GM21390 (cell line): ENCODE measurements around the gene PLSCR4.
"Not testable (repeated sequence)": the region's sequence is repeated elsewhere in the genome, so short reads cannot be mapped to it uniquely, and the experiment has no call there.

Source experiments
- ATAC-seq: cut with Tn5 transposase; IDR thresholded peaks from one replicate; pipeline ENCODE4 v1.9.1; 2021; ENCODE audit not compliant: unreplicated experiment

PLSCR4 gene, protein sequence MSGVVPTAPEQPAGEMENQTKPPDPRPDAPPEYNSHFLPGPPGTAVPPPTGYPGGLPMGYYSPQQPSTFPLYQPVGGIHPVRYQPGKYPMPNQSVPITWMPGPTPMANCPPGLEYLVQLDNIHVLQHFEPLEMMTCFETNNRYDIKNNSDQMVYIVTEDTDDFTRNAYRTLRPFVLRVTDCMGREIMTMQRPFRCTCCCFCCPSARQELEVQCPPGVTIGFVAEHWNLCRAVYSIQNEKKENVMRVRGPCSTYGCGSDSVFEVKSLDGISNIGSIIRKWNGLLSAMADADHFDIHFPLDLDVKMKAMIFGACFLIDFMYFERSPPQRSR

GRCh38 chr3:146250449-146251382, at the start of gene PLSCR4:
Gene PLSCR4 (minus strand): TSS chr3:146251105. CDS start chr3:146222071, 29,034 bp downstream.
- peak; percentile 80 for ATAC-seq

- ATAC-seq, result not testable (repeated sequence)
Measured at GRCh38 chr3:146293401-146293800, 42.5 kb upstream of the PLSCR4 start.

DNA sequence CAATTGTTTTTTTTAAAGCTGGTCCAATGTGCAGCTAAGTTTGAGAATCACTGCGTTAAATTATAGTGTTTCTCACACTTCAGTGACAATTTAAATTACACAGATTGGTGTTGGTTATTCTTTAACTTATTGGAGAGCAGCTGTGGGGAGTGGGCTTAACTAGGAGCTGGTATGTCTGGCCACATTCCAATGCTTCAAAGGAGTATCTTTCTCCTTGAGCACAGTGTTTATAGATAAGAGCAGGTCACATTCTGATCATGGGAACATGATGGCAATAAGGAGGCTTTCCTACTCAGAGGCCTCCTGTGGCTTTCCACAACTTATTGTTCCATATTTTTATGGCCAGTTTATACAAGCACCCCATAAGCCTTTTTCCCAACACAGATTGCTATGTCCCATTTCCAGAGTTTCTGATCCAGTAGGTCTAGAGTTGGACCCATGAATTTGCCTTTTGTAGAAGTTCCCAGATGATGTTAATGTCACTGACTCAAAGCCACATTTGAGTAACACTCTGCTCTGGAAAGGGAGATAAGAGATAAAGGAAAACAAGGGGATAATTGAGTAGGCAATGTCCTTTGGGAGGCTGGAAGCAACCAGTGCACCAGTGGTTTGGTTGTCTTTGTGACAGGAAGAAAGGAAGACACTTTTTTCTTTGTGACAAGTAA, 33.0 kb upstream of the PLSCR4 start:
- ATAC-seq, result no peak

GRCh38 chr3:146280864-146281263, 30.0 kb upstream of the PLSCR4 start:
- ATAC-seq, result no peak

GRCh38 chr3:146279951-146280350, 29.0 kb upstream of the PLSCR4 start:
- no peak for ATAC-seq

GRCh38 chr3:146279013-146279412, 28.1 kb upstream of the PLSCR4 start:
- ATAC-seq, result no peak

GRCh38 chr3:146277953-146278631, 27.2 kb upstream of the PLSCR4 start:
- no peak for ATAC-seq

- ATAC-seq, result no peak
Measured at GRCh38 chr3:146275476-146275875, 24.6 kb upstream of the PLSCR4 start.

- ATAC-seq, result no peak
Measured at GRCh38 chr3:146274833-146275232, 23.9 kb upstream of the PLSCR4 start.

- no peak for ATAC-seq
Measured at GRCh38 chr3:146273721-146274407, 23.0 kb upstream of the PLSCR4 start.

DNA sequence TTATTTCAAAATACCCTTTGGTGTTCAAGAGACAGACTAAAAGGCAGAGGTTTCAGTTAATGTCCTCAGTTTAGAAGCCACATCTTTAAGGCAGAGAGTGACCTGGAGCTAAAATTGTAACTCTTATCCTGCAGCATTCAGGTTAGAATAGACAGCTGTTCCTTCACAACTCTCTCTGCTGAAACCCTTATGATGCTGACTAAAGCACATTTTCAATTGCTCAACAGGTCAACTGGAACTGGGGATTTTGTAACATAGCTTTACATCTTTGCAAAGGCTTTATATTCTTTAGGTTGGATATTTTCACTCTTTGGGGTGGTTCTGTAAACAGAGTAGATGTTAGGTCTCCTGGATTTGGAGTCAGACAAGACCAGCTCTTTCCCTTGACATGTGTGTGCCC, 20.3 kb upstream of the PLSCR4 start:
- ATAC-seq, result no peak

DNA sequence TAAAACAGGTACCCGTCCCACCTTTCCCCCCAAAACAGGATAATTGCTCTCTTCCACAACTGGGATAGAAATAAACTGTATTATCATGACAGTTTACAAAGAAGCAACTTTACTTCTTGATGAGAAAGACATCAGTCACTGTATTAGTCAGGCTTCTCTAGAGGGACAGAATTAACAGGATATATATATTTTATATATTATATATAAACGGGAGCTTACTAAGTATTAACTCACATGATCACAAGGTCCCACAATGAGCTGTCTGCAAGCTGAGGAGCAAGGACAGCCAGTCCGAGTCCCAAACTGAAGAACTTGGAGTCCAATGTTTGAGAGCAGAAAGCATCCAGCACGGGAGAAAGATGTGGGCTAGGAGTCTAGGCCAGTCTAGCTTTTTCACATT, 18.4 kb upstream of the PLSCR4 start:
- no peak for ATAC-seq

DNA sequence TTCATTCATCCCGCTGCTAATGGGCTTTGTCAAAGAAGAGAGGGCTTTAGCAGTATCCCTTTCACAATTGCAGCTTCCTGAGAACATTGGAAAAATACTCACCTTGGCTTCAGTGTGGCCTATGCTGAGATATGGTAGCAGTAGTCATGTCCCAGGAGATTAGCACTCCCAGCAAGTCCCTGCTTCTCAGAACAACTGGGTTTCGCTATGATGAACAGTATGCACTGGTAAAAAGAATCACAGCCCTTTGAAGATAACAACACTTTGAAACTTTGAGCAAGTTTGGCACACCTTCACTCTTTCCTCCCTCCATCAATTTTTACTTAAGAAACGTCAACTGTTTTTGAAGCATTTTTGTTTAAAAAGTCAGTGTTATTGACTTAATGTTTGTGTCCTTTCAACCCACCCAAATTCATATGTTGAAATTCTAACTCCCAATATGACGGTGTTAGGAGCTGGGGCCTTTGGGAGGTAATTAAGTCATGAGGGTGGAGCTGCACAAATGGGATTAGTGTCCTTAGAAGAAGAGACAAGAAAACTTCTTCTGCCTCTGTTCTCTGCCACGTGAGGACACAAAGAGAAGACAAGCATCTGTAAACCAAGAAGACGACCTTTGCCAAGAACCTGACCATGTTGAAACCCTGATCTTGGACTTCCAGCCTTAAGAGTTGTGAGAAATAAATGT, 17.8 kb upstream of the PLSCR4 start:
- ATAC-seq, result no peak

DNA sequence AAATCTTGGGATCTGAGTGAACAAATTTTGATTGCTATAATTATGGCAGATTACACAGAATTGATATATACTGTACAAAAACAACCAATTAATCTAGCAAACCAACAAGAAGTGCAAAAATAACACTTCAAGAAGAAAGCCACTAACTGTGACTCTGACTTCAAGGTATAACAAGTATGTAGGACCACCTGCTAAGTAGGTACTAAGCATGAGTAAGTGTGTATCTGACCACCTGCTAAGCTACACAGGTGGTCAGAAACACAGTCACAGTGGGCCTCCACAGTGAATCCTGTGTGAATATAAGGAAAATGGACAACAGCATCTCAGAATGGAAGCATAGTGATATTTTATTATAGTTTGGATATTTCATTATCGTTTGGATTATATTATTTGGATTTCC, 14.8 kb upstream of the PLSCR4 start:
- no peak for ATAC-seq

DNA sequence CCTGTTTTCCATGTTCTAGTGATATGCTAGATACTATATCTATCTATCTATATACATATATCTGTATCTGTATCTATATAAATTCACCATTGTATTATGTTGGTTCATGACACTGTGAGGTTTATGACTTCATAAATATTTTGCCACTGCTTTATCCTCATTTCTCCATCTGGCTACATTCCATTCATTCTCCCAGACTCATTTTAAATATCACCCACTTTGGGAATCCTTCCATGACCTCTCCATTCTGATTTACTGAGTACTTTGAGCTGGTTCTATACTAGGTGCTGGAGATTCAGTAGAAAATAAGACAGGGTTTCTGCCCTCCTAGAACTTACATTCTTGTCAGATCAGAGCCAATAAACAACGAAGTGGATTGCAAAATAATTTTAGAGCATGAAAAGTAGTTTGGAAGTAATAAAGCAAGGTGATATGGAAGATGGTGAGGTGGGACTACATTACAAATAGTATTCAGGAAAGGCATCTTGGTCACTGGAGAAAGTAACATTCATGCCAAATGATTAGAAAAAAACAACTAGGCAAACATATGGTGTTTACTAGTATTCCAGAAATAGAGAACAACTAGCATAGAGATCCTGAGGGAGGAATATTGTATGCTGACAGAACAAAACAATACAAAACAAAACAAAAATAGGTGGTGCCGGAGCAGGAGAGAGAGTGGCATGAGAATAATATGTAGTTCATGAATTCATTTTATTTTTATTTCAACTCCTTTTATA, 11.6 kb upstream of the PLSCR4 start:
- ATAC-seq, result no peak

DNA sequence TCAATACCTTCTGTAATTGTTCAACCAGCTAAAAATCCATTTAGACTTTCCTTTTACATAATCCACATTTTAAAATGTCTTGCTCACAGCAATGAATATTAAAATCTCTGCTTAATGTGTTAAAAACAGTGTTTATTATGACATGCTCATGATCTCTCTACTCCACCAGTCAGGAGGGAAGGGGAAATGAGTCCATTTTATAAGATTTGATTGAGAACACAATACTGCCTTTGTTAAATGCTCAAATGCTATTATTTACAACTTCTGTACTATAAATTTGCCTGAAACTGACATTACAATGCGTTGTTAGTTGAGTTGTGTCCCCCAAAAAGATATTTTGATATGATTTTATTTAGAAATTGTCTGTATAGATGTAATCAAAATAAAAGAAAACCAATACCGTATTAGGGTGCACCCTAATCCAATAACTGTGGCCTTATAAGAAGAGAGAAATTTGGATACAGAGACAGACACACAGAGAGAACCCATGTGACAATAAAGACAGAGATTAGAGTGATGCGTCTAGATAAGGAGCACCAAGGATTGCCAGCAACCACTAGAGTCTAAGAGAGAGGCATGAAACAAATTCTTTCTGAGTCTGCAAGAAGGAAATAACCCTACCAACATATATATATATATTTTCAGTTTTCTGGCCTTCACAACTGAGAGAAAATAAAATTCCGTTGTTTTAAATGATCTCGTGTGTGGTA, 9.1 kb upstream of the PLSCR4 start:
- no peak for ATAC-seq

GRCh38 chr3:146256851-146257486, 6.1 kb upstream of the PLSCR4 start:
- no peak for ATAC-seq

DNA sequence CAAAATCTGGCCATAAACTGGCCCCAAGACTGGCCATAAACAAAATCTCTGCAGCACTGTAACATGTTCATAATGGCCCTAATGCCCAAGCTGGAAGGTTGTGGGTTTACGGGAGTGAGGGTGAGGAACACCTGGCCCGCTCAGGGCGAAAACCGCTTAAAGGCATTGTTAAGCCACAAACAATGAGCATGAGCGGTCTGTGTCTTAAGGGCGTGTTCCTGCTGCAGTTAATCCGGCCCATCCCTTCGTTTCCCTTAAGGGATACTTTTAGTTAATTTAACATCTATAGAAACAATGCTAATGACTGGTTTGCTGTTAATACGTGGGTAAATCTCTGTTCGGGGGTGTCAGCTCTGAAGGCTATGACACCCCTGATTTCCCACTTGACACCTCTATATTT, 1.5 kb upstream of the PLSCR4 start:
- ATAC-seq, result not testable (repeated sequence)
